GM12892 (cell line): ENCODE results near the gene FSCB.

ENCODE experiments used
- POLR2A ChIP-seq: IDR thresholded peaks from 2 replicates; pipeline ENCODE4 v1.6.1; 2011; ENCODE audit warnings: low read depth, low read length, control low read depth
- POLR2AphosphoS5 ChIP-seq: IDR thresholded peaks from 2 replicates; pipeline ENCODE4 v1.6.1; 2011; ENCODE audit warnings: low read depth, low read length, control low read depth

DNA sequence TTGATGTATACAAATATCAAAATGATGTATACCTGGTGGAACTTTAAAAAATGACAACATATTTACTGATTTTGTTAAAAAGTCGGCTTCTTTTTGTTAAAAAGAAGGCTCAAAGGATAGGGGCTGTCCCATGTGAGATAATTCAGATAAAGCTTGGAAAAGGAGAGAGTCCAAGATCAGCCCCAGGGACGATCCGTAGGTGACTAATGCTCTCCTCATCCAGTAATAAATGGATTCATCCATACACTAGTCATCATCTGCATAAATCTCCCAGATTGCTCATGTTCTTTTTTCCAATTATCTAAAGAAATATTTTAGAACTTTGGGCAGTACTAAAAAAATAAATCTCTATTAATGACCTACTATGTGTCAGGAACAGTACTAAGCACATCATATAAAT is 23.4 kb upstream of the FSCB start:
- no peak for TF ChIP-seq POLR2AphosphoS5
- TF ChIP-seq POLR2A = no peak
